OCI-LY7 (cell line): ENCODE results near the gene PTPRO. TPM values are rescaled to one million over a fixed set of nuclear protein-coding genes. Genes with fewer than 3 reads are reported as not detected.

ENCODE experiments used
- BruUV-seq: library from RNA; stranded (reverse); fragments of 400-500 nt; replicated peaks from 2 replicates; lab custom pipeline; 2021; lab: Mats Ljungman, UMichigan
- CTCF ChIA-PET: fragments of 300-600 bp; sonication (Branson Sonifier 250); formaldehyde crosslinking; loops from one replicate; lab custom pipeline; 2022; ENCODE audit warnings: antibody characterized with exemption; ENCODE audit not compliant: unreplicated experiment; lab: Charles Lee
- POLR2A ChIA-PET: fragments of 300-600 bp; sonication (Branson Sonifier 250); formaldehyde crosslinking; loops from one replicate; lab custom pipeline; 2022; ENCODE audit warnings: antibody characterized with exemption; lab: Charles Lee
- DNase-seq: peaks from one replicate; pipeline ENCODE4 v3.0.0-alpha.2; 2015; ENCODE audit warnings: low spot score
- H2AFZ ChIP-seq: fragments of 200-600 bp; sonication (generic), shearing (Covaris generic); 2 replicates; pipeline ENCODE4 v1.6.1; 2014; ENCODE audit warnings: mild to moderate bottlenecking, antibody characterized with exemption, low read length, moderate library complexity
- H3K27ac ChIP-seq: fragments of 200-600 bp; sonication (generic); 2 replicates; pipeline ENCODE4 v1.5.1; 2014; ENCODE audit warnings: mixed run types, low read depth, mild to moderate bottlenecking, moderate library complexity, low read length, inconsistent platforms; ENCODE audit not compliant: poor library complexity, severe bottlenecking
- H3K36me3 ChIP-seq: fragments of 200-600 bp; sonication (generic); 2 replicates; pipeline ENCODE4 v1.6.1; 2014; ENCODE audit warnings: mild to moderate bottlenecking, antibody characterized with exemption, low read length, moderate library complexity, mixed read lengths; ENCODE audit not compliant: insufficient read depth
- H3K4me1 ChIP-seq: fragments of 200-600 bp; sonication (generic); 2 replicates; pipeline ENCODE4 v1.5.1; 2014; ENCODE audit warnings: mild to moderate bottlenecking, low read length; ENCODE audit not compliant: insufficient read depth, poor library complexity, severe bottlenecking
- H3K4me2 ChIP-seq: fragments of 200-600 bp; sonication (generic); 2 replicates; pipeline ENCODE4 v1.6.1; 2014; ENCODE audit warnings: mild to moderate bottlenecking, low read length
- H3K4me3 ChIP-seq: fragments of 200-600 bp; sonication (generic); 2 replicates; pipeline ENCODE4 v1.5.1; 2014; ENCODE audit warnings: mild to moderate bottlenecking, low read depth, low read length; ENCODE audit not compliant: poor library complexity, severe bottlenecking
- H3K79me2 ChIP-seq: fragments of 200-600 bp; sonication (generic); 2 replicates; pipeline ENCODE4 v1.6.1; 2016; ENCODE audit warnings: low read depth, mild to moderate bottlenecking, low read length, moderate library complexity, mixed read lengths; ENCODE audit not compliant: insufficient read depth
- H3K9me2 ChIP-seq: fragments of 200-600 bp; sonication (generic); 2 replicates; pipeline ENCODE4 v1.6.1; 2016; ENCODE audit warnings: mild to moderate bottlenecking, low read length, mixed read lengths; ENCODE audit not compliant: insufficient read depth
- H3K9me3 ChIP-seq: fragments of 200-600 bp; sonication (generic); 2 replicates; pipeline ENCODE4 v1.6.1; 2014; ENCODE audit warnings: mild to moderate bottlenecking, mixed run types, low read length, mixed read lengths
- H4K20me1 ChIP-seq: fragments of 200-600 bp; sonication (generic); 2 replicates; pipeline ENCODE4 v1.6.1; 2014; ENCODE audit warnings: mild to moderate bottlenecking, antibody characterized with exemption, low read length, moderate library complexity, mixed read lengths; ENCODE audit not compliant: insufficient read depth
- EZH2phosphoT487 ChIP-seq: fragments of 200-600 bp; sonication (generic); IDR thresholded peaks from 2 replicates; pipeline ENCODE4 v1.6.1; 2018; ENCODE audit warnings: low read depth, borderline replicate concordance, mild to moderate bottlenecking, mixed run types, antibody characterized with exemption, low read length, moderate library complexity, mixed read lengths
- intact Hi-C: fragments of 100-400 bp; cut with micrococcal nuclease; formaldehyde crosslinking; loops from one replicate; pipeline ENCODE4 v1.10.0; 2022; ENCODE audit not compliant: unreplicated experiment
- total RNA-seq, 2 experiments: library from RNA; depleted of rRNA in 1 of 2; stranded (reverse); fragments of >200 nt in 1 of 2; shearing (Covaris generic) in 1 of 2; gene quantifications; 2 replicates each; pipeline ENCODE4 v1.2.3, GENCODE V29; 2014 to 2022
- TF ChIP-seq, protein P1 (sequence below): fragments of 200-600 bp; sonication (generic); conservative IDR thresholded peaks from 2 replicates; pipeline ENCODE4 v1.5.1; 2014; ENCODE audit warnings: mild to moderate bottlenecking, antibody characterized with exemption, low read length, moderate library complexity, mixed read lengths

Gene PTPRO
- total RNA-seq, 2 experiments from 2014 or later, result 0.06 to 0.23 TPM

DNA sequence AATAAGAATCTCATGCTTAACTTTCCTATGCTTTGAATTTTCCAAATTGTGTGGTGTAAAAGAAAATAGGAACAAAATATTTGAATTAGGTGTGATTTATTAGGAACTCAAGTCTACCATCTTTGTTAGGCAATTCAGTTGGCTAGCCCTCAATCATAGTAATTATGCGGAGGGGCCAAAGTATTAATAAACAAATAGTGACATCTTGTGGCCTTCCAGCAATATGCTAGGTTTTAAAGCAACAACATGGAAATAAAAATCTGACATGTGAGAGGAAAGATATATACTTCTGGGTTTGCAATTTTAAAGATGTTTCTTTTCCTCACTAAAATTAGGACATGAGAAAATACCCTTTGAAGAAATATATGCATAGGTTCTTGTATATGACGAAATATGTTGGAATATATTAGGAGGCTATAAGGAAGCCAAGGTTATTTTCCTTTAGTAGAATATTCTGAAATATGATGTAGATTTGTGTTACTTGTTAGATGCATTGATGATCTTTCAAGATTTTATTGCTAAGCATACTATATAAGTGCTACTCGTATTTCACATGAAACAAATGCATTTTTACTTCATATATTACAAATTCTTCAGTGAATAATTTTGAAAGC is 200.4 kb downstream of the PTPRO start:
- ChIA-PET POLR2A (interaction anchor here (0.7 kb wide), 1 partner anchor 313 kb away, joined by 3 read pairs; no protein-coding TSS in a partner anchor), CTCF (no interaction called here)
- no peak overlapping the region; the same call in 1 of the 2 replicates for H2AFZ ChIP-seq
- no peaks in the 10 kb centered on the region for H3K36me3 ChIP-seq
- no peaks in the 10 kb centered on the region for H4K20me1 ChIP-seq
- H3K79me2 ChIP-seq, result no peaks in the 10 kb centered on the region
- BruUV-seq, result no TSS peak
- H3K4me2 ChIP-seq, result no peak overlapping the region
- no peak overlapping the region for H3K4me3 ChIP-seq
- peak; percentile 62 for DNase-seq
- no peaks in the 10 kb centered on the region for H3K9me2 ChIP-seq
- H3K9me3 ChIP-seq, result peaks cover 5% of the 10 kb centered on the region; the same call in 1 of the 2 replicates
- intact Hi-C loops, result loop anchor here (1.0 to 10.0 kb wide), 5 partner anchors 246 to 798 kb away; partner anchors contain the start of genes C12orf60 and WBP11
- TF ChIP-seq, protein P1, sequence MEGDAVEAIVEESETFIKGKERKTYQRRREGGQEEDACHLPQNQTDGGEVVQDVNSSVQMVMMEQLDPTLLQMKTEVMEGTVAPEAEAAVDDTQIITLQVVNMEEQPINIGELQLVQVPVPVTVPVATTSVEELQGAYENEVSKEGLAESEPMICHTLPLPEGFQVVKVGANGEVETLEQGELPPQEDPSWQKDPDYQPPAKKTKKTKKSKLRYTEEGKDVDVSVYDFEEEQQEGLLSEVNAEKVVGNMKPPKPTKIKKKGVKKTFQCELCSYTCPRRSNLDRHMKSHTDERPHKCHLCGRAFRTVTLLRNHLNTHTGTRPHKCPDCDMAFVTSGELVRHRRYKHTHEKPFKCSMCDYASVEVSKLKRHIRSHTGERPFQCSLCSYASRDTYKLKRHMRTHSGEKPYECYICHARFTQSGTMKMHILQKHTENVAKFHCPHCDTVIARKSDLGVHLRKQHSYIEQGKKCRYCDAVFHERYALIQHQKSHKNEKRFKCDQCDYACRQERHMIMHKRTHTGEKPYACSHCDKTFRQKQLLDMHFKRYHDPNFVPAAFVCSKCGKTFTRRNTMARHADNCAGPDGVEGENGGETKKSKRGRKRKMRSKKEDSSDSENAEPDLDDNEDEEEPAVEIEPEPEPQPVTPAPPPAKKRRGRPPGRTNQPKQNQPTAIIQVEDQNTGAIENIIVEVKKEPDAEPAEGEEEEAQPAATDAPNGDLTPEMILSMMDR, result peak; percentile 86
- no peak for TF ChIP-seq EZH2phosphoT487
- no peak overlapping the region for H3K27ac ChIP-seq
- H3K4me1 ChIP-seq, result peaks cover 15% of the 10 kb centered on the region

DNA sequence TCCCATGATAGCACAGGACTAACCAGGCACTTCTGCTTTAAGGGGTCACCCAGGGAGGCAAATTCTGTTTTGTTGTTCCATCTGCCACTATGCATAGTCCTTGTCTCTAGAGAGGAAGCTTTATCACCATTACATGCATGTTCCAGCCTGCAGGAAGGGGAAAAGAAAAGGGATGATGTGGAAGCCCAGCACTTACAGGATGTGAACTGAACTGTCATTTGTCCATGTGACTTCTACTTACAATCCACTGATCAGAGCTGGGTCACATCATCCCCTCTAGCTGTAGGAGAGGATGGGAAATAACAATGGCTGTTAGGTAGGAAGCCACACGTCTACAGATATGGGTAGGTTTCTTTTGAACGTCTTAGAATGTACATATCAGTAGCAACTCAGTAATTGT is 203.1 kb downstream of the PTPRO start:
- no TSS peak for BruUV-seq
- POLR2A ChIA-PET, result interaction anchor here (0.5 to 1.8 kb wide), 9 partner anchors 10 to 751 kb away, joined by 3 to 5 read pairs (median 3); no protein-coding TSS in a partner anchor

More for the DNA sequence above, 203.1 kb downstream of the PTPRO start:
- Histone ChIP-seq H2AFZ (peak overlapping the region; percentile 90; the same call in 1 of the 2 replicates), H3K79me2 (no peaks in the 10 kb centered on the region), H3K27ac (no peak overlapping the region), H3K9me2 (no peaks in the 10 kb centered on the region), H3K9me3 (peaks cover 5% of the 10 kb centered on the region; the same call in 1 of the 2 replicates), H3K4me2 (0 out of 2 replicates have a peak overlapping the region, but pooled peaks have one; percentile 59), H3K4me1 (peaks cover 15% of the 10 kb centered on the region), H3K4me3 (no peak overlapping the region), H4K20me1 (no peaks in the 10 kb centered on the region), H3K36me3 (no peaks in the 10 kb centered on the region)
- TF ChIP-seq EZH2phosphoT487, result no peak
- TF ChIP-seq, protein P1, result no peak
- intact Hi-C loops, result loop anchor here (10.0 kb wide), 3 partner anchors 371 to 801 kb away; partner anchors contain the start of genes C12orf60 and WBP11
- CTCF ChIA-PET, result interaction anchor here (2.1 kb wide), 1 partner anchor 59 kb away, joined by 7 read pairs; no protein-coding TSS in a partner anchor
- DNase-seq, result no peak
